IPS-NIHi11 (cell line): ENCODE data around the gene AGFG2.
"Not testable (repeated sequence)": the region's sequence is repeated elsewhere in the genome, so short reads cannot be mapped to it uniquely, and the experiment has no call there.

Source experiments
- DNase-seq: peaks from one replicate; pipeline ENCODE4 v3.0.0; 2012; ENCODE audit warnings: mixed read lengths, low spot score

AGFG2 gene, protein sequence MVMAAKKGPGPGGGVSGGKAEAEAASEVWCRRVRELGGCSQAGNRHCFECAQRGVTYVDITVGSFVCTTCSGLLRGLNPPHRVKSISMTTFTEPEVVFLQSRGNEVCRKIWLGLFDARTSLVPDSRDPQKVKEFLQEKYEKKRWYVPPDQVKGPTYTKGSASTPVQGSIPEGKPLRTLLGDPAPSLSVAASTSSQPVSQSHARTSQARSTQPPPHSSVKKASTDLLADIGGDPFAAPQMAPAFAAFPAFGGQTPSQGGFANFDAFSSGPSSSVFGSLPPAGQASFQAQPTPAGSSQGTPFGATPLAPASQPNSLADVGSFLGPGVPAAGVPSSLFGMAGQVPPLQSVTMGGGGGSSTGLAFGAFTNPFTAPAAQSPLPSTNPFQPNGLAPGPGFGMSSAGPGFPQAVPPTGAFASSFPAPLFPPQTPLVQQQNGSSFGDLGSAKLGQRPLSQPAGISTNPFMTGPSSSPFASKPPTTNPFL

DNA sequence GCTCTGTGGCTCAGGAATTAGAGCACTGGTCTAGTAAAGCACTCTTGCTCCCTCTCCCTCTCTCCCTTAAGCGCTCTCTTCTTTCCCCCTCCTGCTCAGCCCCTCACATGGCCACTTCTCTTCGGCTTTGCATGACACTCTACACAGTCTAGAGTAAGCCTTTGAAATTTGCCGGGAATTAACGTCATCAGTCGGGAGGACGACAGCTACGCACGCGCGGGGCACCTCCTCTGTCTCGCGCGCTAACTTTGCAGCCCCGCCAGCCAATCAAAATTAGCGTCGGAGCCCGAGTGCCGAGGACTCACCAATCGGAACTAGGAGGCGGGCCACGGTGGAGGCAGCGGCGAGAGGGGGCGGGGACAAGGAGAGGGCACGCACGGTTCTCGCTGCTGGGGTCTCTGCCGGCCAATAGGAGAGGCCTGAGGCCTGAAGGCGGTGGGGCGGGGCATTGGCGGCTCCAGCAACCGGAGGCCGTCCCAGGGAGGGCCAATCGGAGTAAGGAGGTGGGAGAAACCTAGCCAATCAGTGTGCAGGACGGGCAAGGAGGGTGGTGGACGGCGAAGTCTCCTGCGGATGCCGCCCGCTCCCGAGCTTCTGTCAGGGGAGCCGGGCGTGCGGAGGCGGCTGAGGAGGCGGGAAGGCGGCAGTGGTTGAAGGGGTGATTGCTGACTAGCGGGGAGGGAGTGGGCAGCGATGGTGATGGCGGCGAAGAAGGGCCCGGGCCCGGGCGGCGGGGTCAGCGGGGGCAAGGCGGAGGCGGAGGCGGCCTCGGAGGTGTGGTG, at the start of gene AGFG2:
TSS of gene AGFG2 (plus strand) at position 550 of the 782 bp plus-strand sequence. CDS start at position 694, 144 bp downstream.
- peak; percentile 99 for DNase-seq

DNA sequence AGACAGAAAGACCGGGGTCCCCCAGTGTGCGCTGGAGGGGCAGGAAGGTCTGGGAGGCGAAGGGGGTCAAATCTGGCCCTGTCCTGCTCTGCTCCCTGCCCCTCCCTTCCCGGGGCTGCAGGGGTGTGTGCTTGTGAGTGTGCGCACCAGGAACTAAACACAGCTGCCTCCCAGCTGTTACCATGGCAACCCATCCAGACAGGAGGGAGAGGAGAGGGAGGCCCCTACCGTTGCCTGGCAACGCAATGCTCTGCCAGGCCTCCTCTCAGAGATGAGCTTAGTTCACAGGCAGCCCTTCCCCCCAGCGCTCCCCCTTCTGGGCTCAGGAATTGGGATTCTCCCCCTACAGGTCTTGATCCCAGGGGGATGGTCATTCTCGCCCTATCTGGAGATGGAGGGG, 49.2 kb upstream of the AGFG2 start:
- DNase-seq: peak; percentile 98

DNA sequence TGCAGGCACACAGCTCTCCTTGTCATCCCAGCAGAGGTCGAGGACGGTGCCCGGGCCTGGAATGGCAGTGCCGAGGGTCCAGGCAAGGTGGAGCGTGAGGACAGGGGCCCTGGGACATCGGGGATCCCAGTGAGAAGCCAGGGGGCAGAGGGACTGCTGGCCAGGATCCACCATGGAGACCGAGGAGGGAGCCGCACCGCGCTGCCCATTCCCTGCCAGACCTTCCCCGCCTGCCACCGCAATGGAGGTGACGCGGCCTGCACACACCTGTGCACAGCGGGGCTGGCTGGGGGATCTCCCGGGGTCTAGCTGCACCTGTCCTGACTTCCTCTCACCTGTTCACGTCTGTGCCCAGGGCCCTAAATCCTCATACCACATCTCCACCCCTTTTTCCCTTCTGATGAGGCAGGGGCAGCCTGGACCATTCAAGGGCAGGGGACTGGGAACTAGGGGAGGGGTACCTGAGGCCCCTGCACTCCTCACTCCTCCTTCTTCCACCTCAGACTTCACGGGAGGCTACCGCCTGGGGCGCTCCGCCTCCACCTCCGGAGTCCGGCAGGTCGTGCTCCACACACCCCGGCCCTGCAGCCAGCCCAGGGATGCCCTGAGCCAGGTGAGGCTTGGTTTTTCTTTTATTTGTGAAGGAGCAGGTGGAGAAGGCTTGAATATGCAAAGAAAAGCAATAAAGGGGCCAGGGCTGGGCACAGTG, 48.4 kb upstream of the AGFG2 start:
- DNase-seq: no peak

DNA sequence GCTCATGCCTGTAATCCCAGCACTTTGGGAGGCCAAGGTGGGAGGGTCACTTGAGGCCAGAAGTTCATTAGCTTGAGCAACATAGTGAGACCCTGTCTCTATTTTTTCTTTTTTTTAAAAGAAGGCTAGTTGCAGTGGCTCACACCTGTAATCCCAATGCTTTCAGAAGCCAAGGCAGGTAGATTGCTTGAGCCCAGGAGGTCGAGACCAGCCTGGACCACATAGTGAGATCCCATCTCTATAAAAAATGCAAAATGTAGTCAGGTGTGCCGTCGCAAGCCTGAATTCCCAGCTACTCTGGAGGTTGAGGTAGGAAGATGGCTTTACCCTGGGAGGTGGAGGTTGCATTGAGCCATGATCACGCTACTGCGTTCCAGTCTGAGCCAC, 47.8 kb upstream of the AGFG2 start:
- DNase-seq: no peak

DNA sequence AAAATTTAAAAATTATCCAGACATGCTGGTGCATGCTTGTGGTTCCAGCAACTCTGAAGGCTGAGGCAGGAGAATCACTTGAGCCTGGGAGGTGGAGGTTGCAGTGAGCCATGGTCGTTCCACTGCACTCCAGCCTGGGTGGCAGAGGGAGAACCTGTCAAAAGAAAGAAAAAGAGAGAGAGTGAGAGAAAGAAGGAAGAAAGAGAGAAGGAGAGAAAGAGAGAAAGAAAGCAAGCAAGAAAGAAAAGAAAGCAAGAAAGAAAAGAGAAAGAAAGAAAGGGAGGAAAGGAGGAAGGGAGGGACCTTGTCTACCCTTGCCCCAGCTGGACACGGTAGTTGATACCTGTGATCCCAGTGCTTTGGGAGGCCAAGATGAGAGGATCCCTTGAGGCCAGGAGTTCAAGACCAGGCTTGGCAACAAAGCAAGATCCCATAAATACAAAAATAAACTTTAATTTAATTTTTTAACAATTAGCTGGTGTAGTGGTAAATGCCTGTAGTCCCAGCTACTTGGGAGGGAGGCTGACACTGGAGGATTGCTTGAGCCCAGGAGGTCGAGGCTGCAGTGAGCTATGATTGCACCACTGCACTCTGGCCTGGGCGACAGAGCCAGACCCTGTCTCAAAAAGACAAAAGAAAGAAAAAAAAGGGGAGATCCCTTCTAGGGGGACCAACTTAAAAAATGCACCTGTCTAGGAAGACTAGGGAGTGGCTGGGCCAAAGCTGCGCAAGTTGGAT, 46.1 kb upstream of the AGFG2 start:
- no peak for DNase-seq

DNA sequence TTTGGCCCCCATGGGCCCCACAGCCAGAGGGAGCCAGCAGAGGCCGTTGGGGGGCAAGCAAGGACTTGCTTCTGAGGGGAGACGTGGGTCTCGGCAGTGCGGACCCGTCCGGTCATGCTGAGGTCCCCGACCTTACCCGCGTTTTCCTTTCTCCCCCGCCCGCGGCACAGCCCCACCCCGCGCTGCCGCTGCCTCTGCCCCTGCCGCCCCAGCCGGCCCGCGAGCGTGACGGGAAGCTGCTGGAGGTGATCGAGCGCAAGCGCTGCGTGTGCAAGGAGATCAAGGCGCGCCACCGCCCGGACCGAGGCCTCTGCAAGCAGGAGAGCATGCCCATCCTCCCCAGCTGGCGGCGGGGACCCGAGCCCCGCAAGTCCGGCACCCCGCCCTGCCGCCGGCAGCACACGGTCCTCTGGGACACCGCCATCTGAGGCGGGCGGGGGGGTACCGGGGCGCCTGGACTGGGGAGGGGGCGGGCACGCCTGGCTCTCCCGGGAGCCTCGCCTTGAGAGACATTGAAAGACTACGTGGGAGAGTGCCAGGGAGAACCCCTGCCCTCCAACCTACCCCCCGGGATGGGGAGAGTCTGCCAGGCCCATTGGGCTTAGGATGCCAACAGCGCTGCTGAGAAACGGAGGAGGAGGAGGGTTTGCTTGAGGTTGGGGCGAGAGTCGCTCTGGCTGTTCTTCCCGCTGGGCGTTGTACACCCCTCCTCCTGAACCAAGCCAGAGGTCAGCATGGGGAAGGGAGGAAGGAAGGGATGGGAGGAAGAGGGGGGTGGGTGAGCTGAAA, 45.3 kb upstream of the AGFG2 start:
- DNase-seq: peak; percentile 53

DNA sequence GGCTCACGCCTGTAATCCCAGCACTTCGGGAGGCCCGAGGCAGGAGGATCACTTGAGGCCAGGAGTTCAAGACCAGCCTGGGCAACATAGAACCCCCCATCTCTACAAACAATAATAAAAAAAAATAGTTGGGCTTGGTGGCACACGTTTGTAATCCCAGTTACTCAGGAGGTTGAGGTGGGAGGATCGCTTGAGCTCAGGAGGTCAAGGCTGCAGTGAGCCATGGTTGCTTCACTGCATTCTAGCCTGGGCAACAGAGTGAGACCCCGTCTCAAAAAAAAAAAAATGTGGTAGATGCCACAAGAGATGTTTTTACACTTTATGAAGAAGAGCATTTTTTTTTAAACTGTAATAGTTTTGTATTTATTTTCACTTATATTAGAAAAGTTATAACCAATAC, 42.5 kb upstream of the AGFG2 start:
- DNase-seq: no peak

DNA sequence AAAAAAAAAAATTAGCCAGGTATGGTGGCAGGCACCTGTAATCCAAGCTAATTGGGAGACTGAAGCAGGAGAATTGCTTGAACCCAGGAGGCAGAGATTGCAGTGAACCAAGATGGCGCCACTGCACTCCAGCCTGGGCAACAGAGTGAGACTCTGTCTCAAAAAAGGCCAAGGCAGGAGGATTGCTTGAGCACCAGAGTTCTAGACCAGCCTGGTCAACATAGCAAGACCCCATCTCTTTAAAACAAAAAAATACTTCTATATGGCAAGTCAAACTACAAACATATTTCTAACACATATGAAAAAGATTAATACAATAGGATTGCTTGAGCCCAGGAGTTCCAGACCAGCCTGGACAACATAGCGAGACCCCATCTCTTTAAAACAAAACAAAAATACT, 38.3 kb upstream of the AGFG2 start:
- not testable (repeated sequence) for DNase-seq

DNA sequence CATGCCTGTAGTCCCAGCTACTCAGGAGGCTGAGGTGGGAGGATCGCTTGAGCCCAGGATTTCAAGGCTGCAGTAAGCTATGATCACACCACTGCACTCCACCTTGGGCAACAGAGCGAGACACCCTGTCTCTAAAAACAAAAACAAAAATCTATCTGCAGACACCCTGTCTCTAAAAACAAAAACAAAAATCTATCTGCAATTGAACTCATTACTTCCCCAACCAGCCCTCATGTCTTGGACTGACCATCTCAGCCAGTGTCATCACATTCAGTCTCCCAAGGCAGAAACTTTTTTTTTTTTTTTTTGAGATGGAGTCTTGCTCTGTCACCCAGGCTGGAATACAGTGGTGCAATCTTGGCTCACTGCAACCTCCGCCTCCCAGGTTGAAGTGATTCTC, 35.0 kb upstream of the AGFG2 start:
- DNase-seq: not testable (repeated sequence)

DNA sequence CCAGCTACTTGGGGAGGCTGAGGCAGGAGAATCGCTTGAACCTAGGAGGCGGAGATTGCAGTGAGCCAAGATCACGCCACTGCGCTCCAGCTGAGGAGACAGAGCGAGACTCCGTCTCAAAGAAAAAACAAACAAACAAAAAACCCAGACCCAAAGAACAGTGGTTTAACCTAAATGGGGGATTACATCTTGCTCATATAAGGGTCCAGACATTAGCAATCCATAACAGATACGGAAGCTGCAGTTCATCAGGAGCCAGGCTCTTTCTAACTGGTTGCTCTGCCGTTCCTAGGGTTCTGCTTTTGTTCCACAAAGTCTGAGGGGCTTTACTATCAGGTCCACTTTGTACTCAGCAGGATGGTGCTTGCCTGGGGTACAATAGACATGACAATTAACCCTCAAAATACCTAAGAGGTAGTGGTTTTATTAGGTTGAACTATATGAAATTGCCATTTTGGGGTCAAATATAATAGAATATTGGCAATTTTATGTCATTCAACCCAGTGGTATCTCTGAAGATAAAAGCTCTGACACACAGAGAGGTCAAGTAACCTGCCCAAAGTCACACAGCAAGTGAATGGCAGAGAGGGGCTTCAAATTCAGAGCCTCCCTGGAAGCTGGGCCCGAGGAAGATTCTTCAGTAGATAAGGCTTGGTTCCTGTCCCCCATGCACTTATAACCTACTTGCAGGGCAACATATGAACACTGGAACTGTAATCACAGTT, 34.0 kb upstream of the AGFG2 start:
- no peak for DNase-seq

DNA sequence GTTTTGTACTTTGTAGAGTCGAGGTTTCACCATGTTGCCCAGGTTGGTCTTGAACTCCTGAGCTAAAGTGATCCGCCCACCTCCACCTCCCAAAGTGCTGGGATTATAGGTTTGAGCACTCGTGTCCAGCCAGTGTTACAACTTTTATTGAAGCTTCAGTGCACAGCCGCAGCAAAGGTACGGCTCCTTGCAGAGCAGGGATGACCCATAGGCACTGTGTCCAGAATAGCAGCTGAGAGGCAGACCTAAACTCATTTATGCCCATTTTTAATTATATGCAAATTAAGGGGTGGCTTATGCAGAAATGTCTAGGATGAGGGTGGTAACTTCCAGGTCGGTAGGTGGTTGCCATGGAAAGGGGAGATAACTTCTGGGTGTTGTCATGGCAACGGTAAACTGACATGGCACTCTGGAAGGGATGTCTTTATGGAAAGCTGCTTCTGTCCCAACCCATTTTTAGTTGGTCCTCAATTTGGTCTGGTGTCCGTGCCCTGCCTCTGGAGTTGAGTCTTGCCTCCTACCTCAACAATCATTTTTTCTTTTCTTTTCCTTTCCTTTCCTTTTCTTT, 32.6 kb upstream of the AGFG2 start:
- DNase-seq: peak; percentile 16

DNA sequence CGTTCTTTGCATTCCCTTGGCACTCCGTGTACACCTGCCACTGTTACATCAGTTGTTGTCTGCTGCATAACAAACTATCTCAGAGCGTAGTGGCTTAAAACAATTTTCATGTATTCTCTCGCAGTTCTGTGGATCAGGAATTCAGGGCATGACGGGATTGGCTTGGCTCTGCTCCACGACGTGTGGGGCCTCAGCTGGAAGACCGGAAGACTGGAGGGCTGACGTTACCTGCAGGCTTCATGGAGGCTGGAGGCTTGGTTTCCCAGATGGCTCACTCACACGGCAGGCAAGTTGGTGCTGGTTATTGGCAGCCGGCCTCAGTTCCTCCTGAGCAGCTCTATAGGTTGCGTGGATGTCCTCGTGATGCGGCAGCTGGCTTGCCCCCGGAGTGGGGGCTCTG, 29.8 kb upstream of the AGFG2 start:
- DNase-seq: peak; percentile 14

DNA sequence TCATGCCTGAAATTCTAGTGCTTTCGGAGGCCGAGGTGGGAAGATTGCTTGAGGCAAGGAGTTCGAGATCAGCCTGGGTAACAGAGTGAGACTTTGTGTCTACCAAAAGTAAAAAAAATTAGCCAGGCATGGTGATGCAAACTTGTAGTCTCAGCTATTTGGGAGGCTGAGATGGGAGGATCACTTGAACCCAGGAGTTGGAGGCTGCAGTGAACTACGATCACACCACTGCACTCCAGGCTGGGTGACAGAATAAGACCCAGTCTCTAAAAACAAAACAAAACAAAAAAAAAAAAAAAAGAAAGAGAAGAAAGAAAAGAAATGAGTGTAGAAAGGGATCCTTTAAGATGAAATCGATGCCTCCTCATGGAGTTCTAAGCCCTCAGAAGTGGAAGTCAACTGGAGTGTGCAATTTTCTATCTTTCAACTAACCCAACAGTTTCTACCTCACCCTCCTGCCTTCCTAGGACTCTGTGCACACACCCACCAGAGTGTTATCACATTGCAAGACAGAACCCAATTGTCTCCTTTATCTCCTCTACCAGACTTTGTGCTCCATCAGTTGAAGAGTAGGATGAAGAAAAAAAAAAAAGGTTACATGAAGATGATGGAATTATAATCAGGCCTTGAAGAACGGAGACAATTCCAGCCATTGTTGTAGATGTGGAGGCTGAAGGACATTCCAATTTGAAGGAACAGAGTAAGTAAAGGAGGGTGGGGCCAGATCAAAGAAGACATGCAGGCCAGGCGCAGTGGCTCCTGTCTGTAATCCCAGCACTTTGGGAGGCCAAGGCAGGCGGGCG, 28.4 kb upstream of the AGFG2 start:
- DNase-seq: no peak

DNA sequence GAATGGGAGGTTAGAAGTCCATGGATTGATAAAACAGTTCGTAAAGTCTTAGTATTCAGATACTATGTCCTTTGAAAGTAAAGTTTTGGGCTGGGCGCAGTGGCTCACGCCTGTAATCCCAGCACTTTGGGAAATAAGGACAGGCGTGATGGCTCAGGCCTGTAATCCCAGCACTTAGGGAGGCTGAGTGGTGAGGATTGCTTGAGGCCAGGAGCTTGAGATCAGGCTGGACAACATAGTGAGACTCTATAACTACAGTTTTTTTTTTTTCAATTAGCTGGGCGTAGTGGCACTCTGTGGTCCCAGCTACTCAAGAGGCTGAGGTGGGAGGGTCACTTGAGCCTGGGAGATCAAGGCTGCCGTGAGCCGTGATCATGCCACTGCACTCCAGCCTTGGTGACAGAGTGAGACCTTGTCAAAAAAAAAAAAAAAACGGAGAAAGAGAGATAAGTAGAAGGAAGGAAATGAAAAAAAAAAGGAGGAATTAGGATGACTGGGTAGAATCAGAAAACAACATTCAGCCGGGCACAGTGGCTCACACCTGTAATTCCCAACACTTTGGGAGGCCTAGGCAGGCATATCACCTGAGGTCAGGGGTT, 25.7 kb upstream of the AGFG2 start:
- no peak for DNase-seq

DNA sequence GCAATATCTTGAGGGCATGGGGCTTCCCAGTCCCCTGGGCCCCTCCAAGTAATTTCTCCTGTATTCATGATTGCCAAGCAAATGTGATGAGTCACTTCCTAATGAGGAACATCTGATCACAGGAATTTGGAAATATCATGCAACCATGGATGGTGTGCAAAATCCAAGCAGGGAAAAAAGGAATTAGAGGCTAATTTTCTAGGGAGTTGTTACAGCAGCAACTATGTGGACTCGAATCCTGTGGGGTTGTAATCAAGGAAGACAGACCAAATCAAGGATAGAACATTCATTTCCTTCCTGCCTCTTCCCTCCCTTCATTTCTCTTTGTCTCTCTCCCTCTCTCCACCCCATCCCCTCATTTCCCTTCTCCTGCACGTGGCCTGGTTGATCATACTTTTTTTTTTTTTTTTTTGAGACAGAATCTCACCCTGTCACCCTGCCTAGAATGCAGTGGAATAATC, 23.9 kb upstream of the AGFG2 start:
- DNase-seq: no peak

DNA sequence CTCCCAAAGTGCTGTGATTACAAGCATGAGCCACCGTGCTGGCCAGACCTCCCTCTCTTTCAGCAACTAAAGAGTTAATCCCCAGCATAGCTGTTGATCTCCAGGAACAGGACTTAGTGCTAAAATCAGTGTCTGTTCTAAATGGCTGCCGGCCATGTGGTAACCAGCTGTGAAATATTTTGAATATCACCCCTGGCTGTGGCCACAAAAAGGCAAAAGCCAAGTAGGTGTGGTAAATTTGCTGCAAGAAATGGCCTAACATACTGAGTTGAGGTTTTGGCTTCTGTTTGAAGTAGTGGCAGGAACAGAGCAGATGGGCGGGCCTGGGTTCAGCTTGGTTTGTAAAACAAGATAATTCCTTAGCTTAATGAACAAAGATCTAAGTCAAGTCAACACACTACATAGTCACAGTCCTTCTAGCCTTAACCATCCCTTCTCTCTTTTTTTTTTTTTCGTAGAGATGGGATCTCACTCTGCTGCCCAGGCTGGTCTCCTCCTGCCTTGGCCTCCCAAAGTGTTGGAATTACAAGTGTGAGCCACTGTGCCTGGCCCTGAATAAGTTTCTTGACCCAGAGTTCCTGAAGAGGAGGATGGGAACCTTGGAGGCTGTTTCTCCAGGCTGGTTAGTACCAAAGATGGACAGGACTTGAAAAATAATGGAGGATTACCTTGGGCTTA, 22.7 kb upstream of the AGFG2 start:
- DNase-seq: peak; percentile 35

DNA sequence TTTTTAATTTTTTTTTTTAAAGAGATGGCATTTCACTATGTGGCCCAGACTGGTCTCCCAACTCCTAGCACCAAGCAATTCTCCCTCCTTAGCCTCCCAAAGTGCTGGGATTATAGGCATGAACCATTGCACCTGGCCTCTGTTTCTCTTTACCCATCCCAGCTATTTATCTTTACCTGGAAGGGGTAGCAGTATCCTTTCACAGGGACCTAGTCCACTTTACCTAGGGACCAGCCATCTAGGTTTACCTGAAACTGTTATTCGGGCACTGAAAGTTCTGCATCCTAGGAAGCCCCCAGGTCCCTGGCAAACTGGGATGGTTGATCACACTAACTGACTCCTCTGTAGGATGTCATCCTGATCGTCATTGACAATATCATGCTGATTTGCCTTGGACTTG, 21.7 kb upstream of the AGFG2 start:
- DNase-seq: no peak

DNA sequence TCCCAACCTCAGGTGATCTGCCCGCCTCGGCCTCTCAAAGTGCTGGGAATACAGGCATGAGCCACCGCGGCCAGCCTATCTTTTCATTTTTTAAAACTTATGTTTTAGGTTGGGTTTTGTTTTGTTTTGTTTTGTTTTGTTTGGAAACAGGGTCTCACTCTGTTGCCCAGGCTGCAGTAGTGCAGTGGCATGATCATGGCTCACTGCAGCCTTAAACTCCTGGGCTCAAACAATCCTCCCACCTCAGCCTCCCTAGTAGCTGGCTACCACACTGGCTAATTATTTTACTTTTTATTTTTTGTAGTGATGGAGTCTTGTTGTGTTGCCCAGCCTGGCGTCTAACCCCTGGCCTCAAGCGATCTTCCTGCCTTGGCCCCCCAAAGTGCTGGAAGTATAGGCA, 19.4 kb upstream of the AGFG2 start:
- no peak for DNase-seq
